ENCODE data around the gene LYL1. TPM values are rescaled to one million over a fixed set of nuclear protein-coding genes. Genes with fewer than 3 reads are reported as not detected.

The LYL1 gene
- total and polyA plus RNA-seq, 2 donors (not counting 1 experiment from before 2014, with no cell fraction given), result 112 to 125 TPM

- Histone ChIP-seq H3K4me2 (replicated peaks; ENCODE audit: low read depth, low read length, poor library complexity, severe bottlenecking) (no peak overlapping the region), H3K9ac (ENCODE audit: low read length) (no peak overlapping the region), H3K79me2 (ENCODE audit: control insufficient read depth, insufficient read depth, low read length) (peaks cover 76% of the 10 kb centered on the region), H3K36me3 (replicated peaks in 1 of 2; ENCODE audit: control extremely low read depth in 1 of 2, control insufficient read depth in 1 of 2, extremely low read depth in 1 of 2, insufficient read depth in 2 of 2, low read length in 1 of 2) (no peaks in the 10 kb centered on the region), H3K4me1 (ENCODE audit: control insufficient read depth in 2 of 2, insufficient read depth in 2 of 2, low read length in 2 of 2) (peaks cover 12 to 28% of the 10 kb centered on the region in 2 donors), H3K9me3 (ENCODE audit: control extremely low read depth in 1 of 3, control insufficient read depth in 2 of 3, insufficient read depth in 1 of 3, low read length in 2 of 3) (peaks cover 0 to 4% (median 0%) of the 10 kb centered on the region in 3 donors), H3K27ac (ENCODE audit: low read length in 2 of 2) (peak overlapping the region in 1 of 2 donors; percentile 13), H3K27me3 (replicated peaks in 1 of 4; ENCODE audit: control extremely low read depth in 1 of 4, control insufficient read depth in 3 of 4, insufficient read depth in 4 of 4, low read length in 3 of 4) (no peaks in the 10 kb centered on the region), H3K4me3 (ENCODE audit: control extremely low read depth in 1 of 5, extremely low read depth in 1 of 5, insufficient read depth in 1 of 5, low read depth in 2 of 5, low read length in 4 of 5) (no peak overlapping the region), H2AFZ (ENCODE audit: insufficient read depth, low read depth, low read length, poor library complexity, severe bottlenecking) (no peak overlapping the region), H4K20me1 (ENCODE audit: control insufficient read depth, insufficient read depth, low read length, poor library complexity, severe bottlenecking) (peaks cover 25% of the 10 kb centered on the region)
- TF ChIP-seq CTCF (IDR thresholded peaks at IDR 0.05) (no peak), EZH2 (IDR thresholded peaks at IDR 0.05; ENCODE audit: borderline replicate concordance, insufficient read depth, low read depth, low read length, poor library complexity, severe bottlenecking) (no peak)
- peak overlapping the region; percentile 4 for H3K4me3 Mint-ChIP-seq
- DNase-seq (no peak), ATAC-seq (ENCODE audit: low read depth) (no peak)
- ChIA-PET CTCF (no interaction called here), POLR2A (no interaction called here)
- peaks cover 37% of the 10 kb centered on the region for H3K4me1 Mint-ChIP-seq
- no peaks in the 10 kb centered on the region for H3K27me3 Mint-ChIP-seq
- H3K27ac Mint-ChIP-seq, result peak overlapping the region; percentile 32
- intact Hi-C loops (cut with micrococcal nuclease), result no loop called here
- H3K9me3 Mint-ChIP-seq (ENCODE audit: insufficient read depth), result no peaks in the 10 kb centered on the region
- WGBS (ENCODE audit: insufficient coverage), result 87% methylated on average over 10 of the region's 13 CpGs
Observed at GRCh38 chr19:13122275-13122878, 19.7 kb upstream of the LYL1 start.

- Mint-ChIP-seq H3K27me3 (no peaks in the 10 kb centered on the region), H3K9me3 (ENCODE audit: insufficient read depth) (no peaks in the 10 kb centered on the region), H3K27ac (peak overlapping the region; percentile 32), H3K4me1 (peaks cover 44% of the 10 kb centered on the region), H3K4me3 (peak overlapping the region; percentile 4)
- ChIA-PET POLR2A (no interaction called here), CTCF (interaction anchor here (0.7 to 1.3 kb wide), 2 partner anchors 11 to 17 kb away, joined by 3 read pairs; no protein-coding TSS in a partner anchor)
- H4K20me1 ChIP-seq (ENCODE audit: control insufficient read depth, insufficient read depth, low read length, poor library complexity, severe bottlenecking), result peaks cover 25% of the 10 kb centered on the region
- H3K36me3 ChIP-seq (replicated peaks in 1 of 2; ENCODE audit: control extremely low read depth in 1 of 2, control insufficient read depth in 1 of 2, extremely low read depth in 1 of 2, insufficient read depth in 2 of 2, low read length in 1 of 2), result no peaks in the 10 kb centered on the region
- no peak overlapping the region for H3K4me3 ChIP-seq (ENCODE audit: control extremely low read depth in 1 of 5, extremely low read depth in 1 of 5, insufficient read depth in 1 of 5, low read depth in 2 of 5, low read length in 4 of 5)
- no peak overlapping the region for H3K9ac ChIP-seq (ENCODE audit: low read length)
- TF ChIP-seq CTCF (IDR thresholded peaks at IDR 0.05) (no peak), EZH2 (IDR thresholded peaks at IDR 0.05; ENCODE audit: borderline replicate concordance, insufficient read depth, low read depth, low read length, poor library complexity, severe bottlenecking) (no peak)
- 82% methylated on average over 17 of the region's 18 CpGs for WGBS (ENCODE audit: insufficient coverage)
- H2AFZ ChIP-seq (ENCODE audit: insufficient read depth, low read depth, low read length, poor library complexity, severe bottlenecking), result no peak overlapping the region
- DNase-seq, result no peak
- H3K4me2 ChIP-seq (replicated peaks; ENCODE audit: low read depth, low read length, poor library complexity, severe bottlenecking), result no peak overlapping the region
- intact Hi-C loops (cut with micrococcal nuclease), result no loop called here
- H3K27ac ChIP-seq (ENCODE audit: low read length in 2 of 2), result no peak overlapping the region
- peaks cover 72% of the 10 kb centered on the region for H3K79me2 ChIP-seq (ENCODE audit: control insufficient read depth, insufficient read depth, low read length)
- peaks cover 17 to 35% of the 10 kb centered on the region in 2 donors for H3K4me1 ChIP-seq (ENCODE audit: control insufficient read depth in 2 of 2, insufficient read depth in 2 of 2, low read length in 2 of 2)
- H3K27me3 ChIP-seq (replicated peaks in 1 of 4; ENCODE audit: control extremely low read depth in 1 of 4, control insufficient read depth in 3 of 4, insufficient read depth in 4 of 4, low read length in 3 of 4), result no peaks in the 10 kb centered on the region
- H3K9me3 ChIP-seq (ENCODE audit: control extremely low read depth in 1 of 3, control insufficient read depth in 2 of 3, insufficient read depth in 1 of 3, low read length in 2 of 3), result peaks cover 0 to 4% (median 0%) of the 10 kb centered on the region in 3 donors
- no peak for ATAC-seq (ENCODE audit: low read depth)
Observed at GRCh38 chr19:13121551-13122274, 19.1 kb upstream of the LYL1 start.
